Measurements from ENCODE around the gene SARM1.

Gene SARM1

GRCh38 chr17:28339431-28339830 is 32.1 kb upstream of the SARM1 start:
- no peak for TF ChIP-seq CTCF (IDR thresholded peaks at IDR 0.05; ENCODE audit: low read depth, low read length, missing control alignments)
- H3K4me3 ChIP-seq (ENCODE audit: low read depth, low read length): no peak overlapping the region
- in situ Hi-C loops (cut with HindIII; ENCODE audit: low sequenced_read_pairs): no loop called here
- DNase-seq (ENCODE audit: low read depth): no peak

- TF ChIP-seq CTCF (IDR thresholded peaks at IDR 0.05; ENCODE audit: low read depth, low read length, missing control alignments): no peak
- no peak overlapping the region for H3K4me3 ChIP-seq (ENCODE audit: low read depth, low read length)
- no peak for DNase-seq (ENCODE audit: low read depth)
- in situ Hi-C loops (cut with HindIII; ENCODE audit: low sequenced_read_pairs): no loop called here
These were observed 31.1 kb upstream of the SARM1 start for GRCh38 chr17:28340374-28340773.

GRCh38 chr17:28341516-28341915 is 30.0 kb upstream of the SARM1 start:
- no peak for DNase-seq (ENCODE audit: low read depth)
- TF ChIP-seq CTCF (IDR thresholded peaks at IDR 0.05; ENCODE audit: low read depth, low read length, missing control alignments): no peak
- H3K4me3 ChIP-seq (ENCODE audit: low read depth, low read length): no peak overlapping the region
- in situ Hi-C loops (cut with HindIII; ENCODE audit: low sequenced_read_pairs): no loop called here

GRCh38 chr17:28342313-28342712 is 29.2 kb upstream of the SARM1 start:
- no peak for TF ChIP-seq CTCF (IDR thresholded peaks at IDR 0.05; ENCODE audit: low read depth, low read length, missing control alignments)
- in situ Hi-C loops (cut with HindIII; ENCODE audit: low sequenced_read_pairs): no loop called here
- no peak overlapping the region for H3K4me3 ChIP-seq (ENCODE audit: low read depth, low read length)
- no peak for DNase-seq (ENCODE audit: low read depth)

GRCh38 chr17:28343491-28343932 is 28.0 kb upstream of the SARM1 start:
- no peak for TF ChIP-seq CTCF (IDR thresholded peaks at IDR 0.05; ENCODE audit: low read depth, low read length, missing control alignments)
- in situ Hi-C loops (cut with HindIII; ENCODE audit: low sequenced_read_pairs): no loop called here
- DNase-seq (ENCODE audit: low read depth): no peak
- no peak overlapping the region for H3K4me3 ChIP-seq (ENCODE audit: low read depth, low read length)

- no peak overlapping the region for H3K4me3 ChIP-seq (ENCODE audit: low read depth, low read length)
- in situ Hi-C loops (cut with HindIII; ENCODE audit: low sequenced_read_pairs): no loop called here
- DNase-seq (ENCODE audit: low read depth): no peak
- no peak for TF ChIP-seq CTCF (IDR thresholded peaks at IDR 0.05; ENCODE audit: low read depth, low read length, missing control alignments)
These were observed 27.5 kb upstream of the SARM1 start for GRCh38 chr17:28344011-28344410.

GRCh38 chr17:28344435-28344901 is 27.0 kb upstream of the SARM1 start:
- in situ Hi-C loops (cut with HindIII; ENCODE audit: low sequenced_read_pairs): no loop called here
- TF ChIP-seq CTCF (IDR thresholded peaks at IDR 0.05; ENCODE audit: low read depth, low read length, missing control alignments): no peak
- no peak overlapping the region for H3K4me3 ChIP-seq (ENCODE audit: low read depth, low read length)
- no peak for DNase-seq (ENCODE audit: low read depth)

Measured in astrocyte of the cerebellum (primary cell).